HG03097 (cell line): Measurements from ENCODE around the gene ZBTB9.

ENCODE experiments used
- ATAC-seq: cut with Tn5 transposase; IDR thresholded peaks from one replicate; pipeline ENCODE4 v1.9.1; 2021; ENCODE audit not compliant: unreplicated experiment, low FRiP score

ZBTB9 gene

DNA sequence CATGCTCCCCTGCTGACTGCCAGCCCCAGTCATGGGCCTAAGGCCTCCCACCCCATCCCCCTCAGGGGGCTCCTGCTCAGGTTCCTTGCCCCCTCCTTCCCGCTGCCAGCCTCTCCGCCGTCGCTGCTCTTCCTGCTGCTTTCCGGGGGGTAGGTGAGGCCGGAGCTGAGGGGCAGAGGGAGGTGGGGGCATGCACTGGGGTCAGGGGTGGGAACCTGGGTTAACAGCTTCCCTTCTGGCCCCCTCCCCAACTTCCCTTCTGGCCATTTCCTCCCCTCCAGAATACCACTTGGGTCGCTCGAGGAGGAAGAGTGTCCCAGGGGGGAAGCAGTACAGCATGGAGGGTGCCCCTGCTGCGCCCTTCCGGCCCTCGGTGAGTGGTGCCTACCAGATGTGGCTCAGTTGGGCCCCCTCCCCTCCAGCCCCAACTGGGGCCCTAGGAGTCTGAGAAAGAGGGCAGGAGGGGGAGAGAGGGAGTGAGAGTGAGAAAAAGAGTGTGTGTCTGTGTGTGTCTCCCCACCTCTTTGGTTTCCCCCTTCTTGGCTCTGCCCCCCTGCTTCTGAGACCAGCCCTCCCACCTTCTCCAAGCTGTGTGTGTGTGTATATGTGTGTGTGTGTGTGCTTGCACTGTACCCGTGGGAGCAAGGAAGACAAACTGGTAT, 22.4 kb upstream of the ZBTB9 start:
- no peak for ATAC-seq

DNA sequence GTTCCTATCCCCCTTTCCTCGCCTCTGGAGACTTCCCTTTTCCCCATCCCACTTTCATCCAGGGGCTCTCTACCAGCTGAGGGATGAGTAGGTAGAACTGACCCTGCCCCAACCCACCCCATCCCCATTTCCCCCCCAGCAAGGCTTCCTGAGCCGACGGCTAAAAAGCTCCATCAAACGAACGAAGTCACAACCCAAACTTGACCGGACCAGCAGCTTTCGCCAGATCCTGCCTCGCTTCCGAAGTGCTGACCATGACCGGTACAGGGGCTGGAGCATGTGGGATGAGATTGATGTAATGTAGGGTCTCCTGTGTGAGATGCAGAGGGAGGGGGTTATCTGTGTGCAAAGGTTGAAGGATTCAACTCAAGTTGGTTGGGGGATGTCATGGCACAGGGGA, 21.8 kb upstream of the ZBTB9 start:
- no peak for ATAC-seq

DNA sequence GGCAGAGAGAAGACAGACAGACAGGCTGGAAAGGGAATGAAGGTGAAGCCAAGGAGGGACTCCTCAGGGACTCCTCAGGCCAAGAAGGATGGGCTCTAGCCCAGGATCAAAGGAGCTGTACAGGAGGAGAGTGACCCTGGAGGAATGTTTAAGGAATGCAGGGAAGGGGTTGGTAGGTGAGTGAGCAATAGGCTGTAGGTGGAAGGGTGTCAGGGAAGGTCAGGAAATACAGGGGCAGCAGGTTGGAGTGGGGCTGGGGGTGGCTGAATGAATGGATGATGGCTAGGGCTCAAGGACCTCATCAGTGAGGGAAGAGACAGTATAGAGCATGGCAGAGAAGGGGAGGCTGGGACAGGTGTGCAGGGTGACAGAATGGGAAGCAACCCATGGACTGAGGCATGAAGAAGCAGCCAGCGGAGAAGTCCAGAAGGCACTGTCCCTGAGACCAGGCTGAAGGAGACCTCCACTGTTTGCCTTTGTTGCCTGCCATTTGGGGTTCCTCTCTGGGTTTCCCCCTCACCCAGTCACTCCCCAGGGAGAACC, 21.3 kb upstream of the ZBTB9 start:
- no peak for ATAC-seq

DNA sequence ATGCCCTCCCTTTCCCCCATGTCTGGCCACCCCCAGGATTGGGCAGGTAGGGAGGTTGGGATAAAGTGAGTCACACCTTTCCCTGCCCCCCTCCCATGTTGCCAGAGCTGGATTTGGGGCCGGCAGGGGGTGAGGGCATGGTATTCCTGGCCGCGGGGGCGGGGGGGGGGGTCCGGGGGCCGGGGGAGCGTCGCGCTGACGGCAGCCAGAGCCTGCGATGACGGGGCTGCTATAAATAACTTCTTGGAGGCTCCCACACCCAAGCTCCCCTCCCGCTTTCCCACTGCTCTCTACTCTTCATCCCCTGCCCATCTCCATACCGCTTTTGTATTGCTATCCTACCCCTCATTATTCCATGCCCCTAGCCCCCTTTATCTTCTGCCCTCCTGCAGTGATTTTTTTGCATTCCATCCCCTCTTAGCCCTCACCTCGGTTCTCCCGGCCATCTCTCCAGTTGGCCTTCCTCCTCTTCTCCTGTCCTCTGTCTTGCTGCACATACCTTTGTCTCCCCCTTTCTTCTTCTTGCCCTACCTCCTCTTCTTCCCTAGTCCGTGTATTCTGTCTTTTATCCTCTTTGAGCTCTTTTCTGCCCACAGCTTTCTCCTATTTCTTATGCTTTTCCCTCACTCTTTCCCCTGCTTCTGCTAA, 20.7 kb upstream of the ZBTB9 start:
- no peak for ATAC-seq

DNA sequence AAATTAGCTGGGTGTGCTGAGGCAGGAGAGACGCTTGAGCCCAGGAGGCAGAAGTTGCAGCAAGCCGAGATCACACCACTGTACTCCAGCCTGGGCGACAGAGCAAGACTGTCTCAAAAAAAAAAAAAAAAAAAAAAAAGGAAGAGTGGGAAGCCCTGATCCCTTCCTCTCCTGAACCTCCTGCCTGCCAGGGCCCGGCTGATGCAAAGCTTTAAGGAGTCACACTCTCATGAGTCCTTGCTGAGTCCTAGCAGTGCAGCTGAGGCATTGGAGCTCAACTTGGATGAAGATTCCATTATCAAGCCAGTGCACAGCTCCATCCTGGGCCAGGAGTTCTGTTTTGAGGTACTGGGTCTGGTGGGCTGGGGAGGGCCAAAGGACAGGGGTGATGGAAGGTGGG, 19.4 kb upstream of the ZBTB9 start:
- no peak for ATAC-seq

DNA sequence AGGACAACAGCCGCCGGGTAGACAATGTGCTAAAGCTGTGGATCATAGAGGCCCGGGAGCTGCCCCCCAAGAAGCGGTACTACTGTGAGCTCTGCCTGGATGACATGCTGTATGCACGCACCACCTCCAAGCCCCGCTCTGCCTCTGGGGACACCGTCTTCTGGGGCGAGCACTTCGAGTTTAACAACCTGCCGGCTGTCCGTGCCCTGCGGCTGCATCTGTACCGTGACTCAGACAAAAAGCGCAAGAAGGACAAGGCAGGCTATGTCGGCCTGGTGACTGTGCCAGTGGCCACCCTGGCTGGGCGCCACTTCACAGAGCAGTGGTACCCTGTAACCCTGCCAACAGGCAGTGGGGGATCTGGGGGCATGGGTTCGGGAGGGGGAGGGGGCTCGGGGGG, 16.7 kb upstream of the ZBTB9 start:
- no peak for ATAC-seq

DNA sequence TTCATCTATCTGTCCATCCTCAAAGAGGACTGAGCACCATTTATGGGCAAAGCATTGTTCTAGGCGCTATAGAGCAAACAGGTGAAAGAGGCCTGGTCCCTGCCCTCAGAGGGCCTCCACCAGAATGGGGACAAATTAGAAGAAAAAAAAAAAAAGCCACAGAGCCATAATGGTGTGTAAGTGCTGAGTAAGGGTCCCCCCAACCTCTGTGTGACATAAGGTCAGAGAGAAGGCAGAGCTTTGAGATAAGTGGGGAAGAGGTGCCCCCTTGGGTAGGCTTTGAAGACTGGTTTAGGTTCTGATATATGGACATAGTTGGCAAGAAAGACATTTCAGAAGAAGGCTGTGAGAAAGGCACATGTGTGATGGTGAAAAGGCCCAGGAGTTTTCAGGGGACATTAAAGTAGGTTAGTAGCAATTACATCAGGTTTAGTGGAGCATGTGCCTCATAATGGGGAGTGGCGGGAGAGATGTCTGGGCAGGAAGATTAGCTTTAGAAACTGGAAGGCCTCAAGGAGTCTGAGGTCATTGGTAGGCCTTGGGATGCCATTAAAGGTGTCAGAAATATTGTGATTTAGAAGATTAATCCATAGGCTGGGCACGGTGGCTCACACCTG, 15.3 kb upstream of the ZBTB9 start:
- no peak for ATAC-seq

DNA sequence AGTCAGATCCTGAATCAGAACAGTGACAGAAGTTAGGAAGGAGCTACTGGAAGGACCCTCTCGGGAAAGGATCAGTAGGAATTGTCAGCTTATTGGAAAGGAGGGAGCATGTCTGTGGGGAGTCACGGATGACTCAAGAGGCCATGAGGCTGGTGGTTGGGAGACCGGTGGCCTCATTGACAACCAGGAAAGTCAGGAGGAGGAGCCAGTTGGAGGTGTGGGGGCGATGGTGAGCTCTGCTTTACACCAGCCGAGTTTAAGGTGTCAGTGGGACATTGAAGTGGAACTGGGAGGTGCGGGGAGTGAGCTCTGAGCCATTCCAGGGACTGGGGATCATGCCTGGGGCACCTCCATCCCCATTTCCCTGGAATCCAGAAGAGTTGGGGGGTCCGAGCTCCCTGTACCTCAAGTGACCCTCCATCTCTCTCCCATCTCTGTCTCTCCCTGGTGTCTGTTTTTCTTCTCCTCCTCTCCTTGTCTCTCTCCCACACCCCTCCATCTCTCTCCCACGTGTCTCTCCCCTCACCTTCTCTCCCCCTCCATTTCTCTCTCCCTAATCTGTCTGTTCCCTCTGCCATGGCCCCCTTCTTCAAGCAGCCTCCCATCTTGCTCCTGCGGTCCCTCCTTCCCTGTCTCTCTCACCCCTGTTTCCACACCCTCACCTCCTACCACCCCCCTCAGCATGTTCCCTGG, 14.3 kb upstream of the ZBTB9 start:
- ATAC-seq, result no peak

DNA sequence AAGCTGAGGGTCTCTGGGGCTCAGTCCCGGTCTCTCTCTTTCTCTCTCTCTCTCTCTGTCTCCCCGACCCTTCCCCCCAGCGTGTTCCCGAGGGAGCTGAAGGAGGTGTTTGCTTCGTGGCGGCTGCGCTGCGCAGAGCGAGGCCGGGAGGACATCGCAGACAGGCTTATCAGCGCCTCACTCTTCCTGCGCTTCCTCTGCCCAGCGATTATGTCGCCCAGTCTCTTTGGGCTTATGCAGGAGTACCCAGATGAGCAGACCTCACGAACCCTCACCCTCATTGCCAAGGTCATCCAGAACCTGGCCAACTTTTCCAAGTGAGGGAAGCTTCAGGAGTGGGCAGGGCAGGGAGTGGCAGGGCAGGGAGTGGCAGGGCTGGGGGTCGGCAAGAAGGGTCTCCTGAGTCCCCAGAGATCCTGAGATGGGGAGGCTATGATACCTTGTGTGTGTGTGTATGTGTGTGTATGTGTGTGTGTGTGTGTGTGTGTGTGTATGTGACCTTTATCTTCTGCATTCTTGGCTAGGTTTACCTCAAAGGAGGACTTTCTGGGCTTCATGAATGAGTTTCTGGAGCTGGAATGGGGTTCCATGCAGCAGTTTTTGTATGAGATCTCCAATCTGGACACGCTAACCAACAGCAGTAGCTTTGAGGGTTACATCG, 13.6 kb upstream of the ZBTB9 start:
- ATAC-seq, result no peak

DNA sequence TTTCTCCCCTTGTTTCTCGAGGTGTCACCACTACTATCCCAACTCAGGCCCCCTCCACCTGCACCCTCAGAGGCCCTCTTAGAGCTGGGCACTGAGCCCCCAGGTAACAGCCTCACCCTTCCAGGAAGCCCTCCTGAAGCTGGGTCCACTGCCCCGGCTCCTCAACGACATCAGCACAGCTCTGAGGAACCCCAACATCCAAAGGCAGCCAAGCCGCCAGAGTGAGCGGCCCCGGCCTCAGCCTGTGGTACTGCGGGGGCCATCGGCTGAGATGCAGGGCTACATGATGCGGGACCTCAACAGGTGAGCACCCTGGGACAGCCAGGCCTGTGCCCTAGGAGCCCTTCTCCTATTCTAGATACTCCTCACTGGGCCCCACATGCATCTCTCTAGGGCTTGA, 12.9 kb upstream of the ZBTB9 start:
- no peak for ATAC-seq

DNA sequence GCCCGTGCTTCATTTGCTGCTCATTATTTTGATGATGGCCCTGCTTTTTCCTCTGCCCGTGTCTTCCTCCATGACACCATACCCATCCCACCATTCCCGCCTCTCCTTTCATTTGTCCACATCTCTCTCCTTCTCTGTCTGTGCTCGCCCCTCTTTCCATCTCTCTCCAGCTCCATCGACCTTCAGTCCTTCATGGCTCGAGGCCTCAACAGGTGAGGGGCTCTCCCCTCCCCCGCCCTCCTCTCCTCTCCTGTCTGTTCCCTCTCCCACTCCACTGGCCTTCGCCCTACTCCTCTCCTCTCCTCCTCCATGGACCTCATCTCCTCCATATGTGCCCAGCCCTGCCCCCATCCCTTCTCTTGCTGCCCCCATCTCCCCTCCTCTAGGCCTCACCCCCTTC, 12.1 kb upstream of the ZBTB9 start:
- no peak for ATAC-seq

DNA sequence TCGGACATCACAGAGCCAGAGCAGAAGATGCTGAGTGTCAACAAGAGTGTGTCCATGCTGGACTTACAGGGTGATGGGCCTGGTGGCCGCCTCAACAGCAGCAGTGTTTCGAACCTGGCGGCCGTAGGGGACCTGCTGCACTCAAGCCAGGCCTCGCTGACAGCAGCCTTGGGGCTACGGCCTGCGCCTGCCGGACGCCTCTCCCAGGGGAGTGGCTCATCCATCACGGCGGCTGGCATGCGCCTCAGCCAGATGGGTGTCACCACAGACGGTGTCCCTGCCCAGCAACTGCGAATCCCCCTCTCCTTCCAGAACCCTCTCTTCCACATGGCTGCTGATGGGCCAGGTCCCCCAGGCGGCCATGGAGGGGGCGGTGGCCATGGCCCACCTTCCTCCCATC, 11.4 kb upstream of the ZBTB9 start:
- no peak for ATAC-seq

DNA sequence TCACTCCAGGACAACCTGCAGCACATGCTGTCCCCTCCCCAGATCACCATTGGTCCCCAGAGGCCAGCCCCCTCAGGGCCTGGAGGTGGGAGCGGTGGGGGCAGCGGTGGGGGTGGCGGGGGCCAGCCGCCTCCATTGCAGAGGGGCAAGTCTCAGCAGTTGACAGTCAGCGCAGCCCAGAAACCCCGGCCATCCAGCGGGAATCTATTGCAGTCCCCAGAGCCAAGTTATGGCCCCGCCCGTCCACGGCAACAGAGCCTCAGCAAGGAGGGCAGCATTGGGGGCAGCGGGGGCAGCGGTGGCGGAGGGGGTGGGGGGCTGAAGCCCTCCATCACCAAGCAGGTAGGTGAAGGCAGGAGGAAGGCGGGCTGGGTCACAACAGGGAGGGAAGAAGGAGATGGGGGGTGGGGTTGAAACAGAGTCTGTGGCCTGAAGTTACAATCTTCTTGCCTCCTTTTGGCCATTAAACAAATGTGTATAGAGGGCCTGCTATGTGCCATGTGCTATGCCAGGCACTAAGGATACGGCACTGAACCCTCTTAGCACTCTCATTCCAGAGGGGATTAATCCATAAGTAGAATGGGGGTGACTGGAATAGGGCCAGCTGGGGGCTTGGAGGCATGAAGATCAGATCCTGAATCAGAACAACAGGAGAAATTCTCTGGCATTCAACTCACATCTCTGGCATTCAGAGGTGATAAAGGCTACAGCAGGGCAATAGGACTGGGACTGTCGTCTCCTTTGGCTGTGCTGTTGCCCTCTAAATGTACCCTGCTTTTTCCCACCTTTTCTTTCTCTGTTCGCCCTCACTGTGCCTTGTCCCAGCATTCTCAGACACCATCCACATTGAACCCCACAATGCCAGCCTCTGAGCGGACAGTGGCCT, 10.5 kb upstream of the ZBTB9 start:
- ATAC-seq, result no peak

DNA sequence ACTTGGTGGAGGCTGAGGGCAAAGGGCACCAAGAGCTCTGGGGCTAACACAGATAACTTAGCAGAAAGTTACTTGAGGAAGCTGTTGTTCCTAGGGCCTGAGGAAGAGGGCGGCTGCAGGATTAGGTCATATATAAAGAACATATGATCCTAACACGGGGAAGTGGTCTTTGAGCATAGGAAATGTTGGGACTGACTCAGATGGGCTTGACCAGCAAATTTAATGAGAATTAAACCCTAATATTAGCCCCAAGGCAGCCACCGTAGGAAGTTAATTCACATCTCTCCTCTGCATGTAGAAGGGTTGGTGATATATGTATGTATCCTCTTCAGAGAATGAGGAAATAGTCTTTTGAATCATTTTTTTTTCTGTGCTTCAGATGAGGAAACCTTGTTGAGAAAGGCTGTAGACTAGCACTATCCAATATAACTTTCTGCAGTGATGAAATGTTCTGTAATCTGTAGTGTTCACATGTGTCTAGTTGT, 9.2 kb upstream of the ZBTB9 start:
- no peak for ATAC-seq

DNA sequence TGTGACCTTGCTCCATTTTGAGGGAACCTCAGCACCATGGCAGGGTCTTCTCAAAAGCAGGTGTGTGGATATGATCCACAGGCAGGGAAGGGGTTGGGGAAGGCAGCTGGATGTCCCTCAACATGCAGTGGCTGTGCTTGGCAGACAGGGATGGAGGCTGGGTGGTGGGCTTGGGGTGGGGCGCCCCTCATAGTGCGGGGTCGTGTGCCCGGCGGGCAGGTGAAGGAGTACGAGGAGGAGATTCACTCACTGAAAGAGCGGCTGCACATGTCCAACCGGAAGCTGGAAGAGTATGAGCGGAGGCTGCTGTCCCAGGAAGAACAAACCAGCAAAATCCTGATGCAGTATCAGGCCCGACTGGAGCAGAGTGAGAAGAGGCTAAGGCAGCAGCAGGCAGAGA, 8.0 kb upstream of the ZBTB9 start:
- no peak for ATAC-seq

DNA sequence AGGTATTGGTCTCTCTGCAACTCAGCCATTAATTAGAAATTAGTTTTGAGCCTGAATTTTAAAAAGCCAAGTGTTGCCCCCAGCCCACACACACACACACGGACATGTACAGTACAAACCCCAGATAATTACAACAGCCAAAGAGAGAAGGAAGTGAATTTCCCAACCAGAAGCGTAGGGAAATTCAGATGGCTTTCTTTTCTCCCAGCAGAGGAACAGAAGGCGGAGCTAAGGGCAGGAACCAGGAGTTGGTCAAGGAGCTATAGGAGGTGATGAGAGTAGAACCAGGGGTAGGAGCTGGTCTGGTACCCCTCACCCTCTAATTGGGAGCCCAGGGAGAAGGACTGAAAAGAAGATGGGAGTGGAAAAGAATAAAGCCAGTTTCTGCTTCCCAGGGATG, 3.9 kb upstream of the ZBTB9 start:
- ATAC-seq, result no peak

DNA sequence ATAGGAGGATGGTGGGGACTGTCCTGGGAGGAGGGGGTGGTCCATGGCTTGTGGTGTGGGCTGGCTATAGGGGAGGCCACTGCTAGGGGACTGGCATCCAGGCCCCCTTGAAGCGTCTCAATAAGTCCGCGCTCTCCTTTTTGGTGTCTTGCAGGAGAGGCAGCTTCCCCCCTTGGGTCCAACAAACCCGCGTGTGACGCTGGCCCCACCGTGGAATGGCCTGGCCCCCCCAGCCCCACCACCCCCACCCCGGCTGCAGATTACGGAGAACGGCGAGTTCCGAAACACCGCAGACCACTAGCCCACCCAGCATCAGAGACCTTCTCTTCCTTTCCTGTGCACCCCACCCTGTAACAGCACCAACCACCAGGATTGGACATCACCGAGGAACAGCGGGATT, 2.8 kb upstream of the ZBTB9 start:
- ATAC-seq, result no peak

DNA sequence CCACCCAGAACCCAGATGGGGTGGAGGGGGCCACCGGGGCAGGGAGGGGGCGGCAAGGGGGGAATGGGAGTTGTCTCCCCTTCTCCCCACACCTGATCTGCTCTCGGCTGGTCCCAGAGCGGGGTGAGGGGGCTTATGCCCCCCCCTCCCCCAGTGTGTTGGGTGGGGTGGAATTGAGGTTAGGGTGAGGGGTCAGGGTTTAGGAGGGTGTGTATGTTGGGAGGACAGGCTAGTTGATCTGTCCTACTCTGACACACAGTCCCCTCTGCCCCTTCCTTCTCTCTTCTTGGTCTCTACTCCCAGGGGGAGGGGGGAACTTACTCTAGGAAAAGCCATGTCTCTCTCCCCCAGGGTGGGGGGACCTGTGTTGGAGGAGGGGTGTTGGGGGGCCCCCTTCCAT, 1.9 kb upstream of the ZBTB9 start:
- ATAC-seq, result no peak

DNA sequence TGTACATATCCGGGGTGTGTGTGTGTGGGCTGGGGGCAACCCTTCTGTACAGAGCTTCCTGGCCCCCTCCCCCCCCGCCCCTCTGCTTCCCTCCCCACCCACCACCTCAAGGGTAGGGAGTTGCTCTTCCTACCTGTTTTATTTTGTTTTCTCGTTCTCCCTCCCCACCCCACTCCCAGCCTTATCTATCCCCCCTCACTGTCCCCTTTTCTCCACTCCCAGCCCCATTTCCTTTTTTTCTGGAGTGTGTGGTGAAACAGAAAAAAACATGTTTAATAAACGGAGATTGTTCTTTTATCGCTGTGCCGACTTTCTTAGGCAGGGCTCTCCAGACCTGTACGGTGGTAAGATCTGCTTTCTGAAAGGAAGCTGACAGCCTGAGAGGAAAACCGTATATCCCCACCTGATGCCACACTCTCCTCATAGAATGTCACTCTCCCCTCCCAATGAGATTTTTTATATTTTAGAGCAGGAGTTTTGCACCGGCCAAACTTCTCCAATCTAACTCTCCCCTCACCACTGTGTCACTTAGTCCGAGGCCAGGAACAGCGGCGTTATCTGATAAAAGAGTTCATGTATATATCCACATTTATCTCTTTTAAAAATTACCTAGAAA, 875 bp upstream of the ZBTB9 start:
- ATAC-seq, result no peak
